K562 (cell line): ENCODE data around the gene KLRK1. TPM values are rescaled to one million over a fixed set of nuclear protein-coding genes. Genes with fewer than 3 reads are reported as not detected.

ENCODE experiments used
- ATF1 ChIP-seq, 2 experiments: fragments of 450-650 bp in 1 of 2; IDR thresholded peaks; 2 replicates each; pipeline ENCODE4 v1.6.1; 2016; ENCODE audit warnings: missing compliant biosample characterization in 1 of 2, missing genetic modification characterization in 1 of 2
- DIDO1 ChIP-seq: fragments of 450-650 bp; IDR thresholded peaks from 2 replicates; pipeline ENCODE4 v1.6.1; 2016; ENCODE audit warnings: low read depth, missing biosample characterization, missing genetic modification characterization
- DNMT1 ChIP-seq: fragments of 450-650 bp; IDR thresholded peaks from 2 replicates; pipeline ENCODE4 v1.6.1; 2016; ENCODE audit warnings: antibody characterized with exemption, mild to moderate bottlenecking
- EGR1 ChIP-seq: fragments of 450-650 bp; conservative IDR thresholded peaks from 2 replicates; pipeline ENCODE4 v1.6.1; 2017; ENCODE audit warnings: mild to moderate bottlenecking
- ELF2 ChIP-seq: fragments of 250-450 bp; sonication (Bioruptor Pico); IDR thresholded peaks from 2 replicates; pipeline ENCODE4 v1.5.0; 2021; ENCODE audit warnings: mild to moderate bottlenecking
- EZH2 ChIP-seq: IDR thresholded peaks from 2 replicates; pipeline ENCODE4 v1.6.1; 2012; ENCODE audit warnings: low read depth, mild to moderate bottlenecking, inconsistent platforms, low read length, borderline replicate concordance
- FUS ChIP-seq: fragments of 200-400 bp; formaldehyde crosslinking; optimal IDR thresholded peaks from 2 replicates; pipeline ENCODE3; 2017; ENCODE audit warnings: low read depth, low read length
- GABPB1 ChIP-seq: sonication (generic); formaldehyde crosslinking; IDR thresholded peaks from 2 replicates; pipeline ENCODE4 v1.8.0; 2022; ENCODE audit warnings: mild to moderate bottlenecking, missing genetic modification reagents
- HDAC8 ChIP-seq: fragments of 450-650 bp; IDR thresholded peaks from 2 replicates; pipeline ENCODE4 v1.6.1; 2016; ENCODE audit warnings: mild to moderate bottlenecking, missing genetic modification characterization, moderate library complexity, missing compliant biosample characterization
- NR4A1 ChIP-seq, 2 experiments: fragments of 250-450 bp in 1 of 2; fragments of 450-650 bp in 1 of 2; sonication (Bioruptor Pico) in 1 of 2; IDR thresholded peaks; 2 replicates each; pipeline versions ENCODE4 v1.4.0 to v1.6.1; 2016 to 2020; ENCODE audit warnings: mild to moderate bottlenecking in 2 of 2, missing compliant biosample characterization in 1 of 2, missing genetic modification characterization in 1 of 2, moderate library complexity in 1 of 2
- PCBP1 ChIP-seq: fragments of 200-400 bp; formaldehyde crosslinking; IDR thresholded peaks from 2 replicates; pipeline ENCODE4 v1.6.1; 2018; ENCODE audit warnings: mild to moderate bottlenecking, low read depth, low read length; ENCODE audit not compliant: poor library complexity, severe bottlenecking
- POU5F1 ChIP-seq: fragments of 150-350 bp; IDR thresholded peaks from 2 replicates; pipeline ENCODE4 v1.6.1; 2014; ENCODE audit warnings: borderline replicate concordance, low read length, low read depth, mild to moderate bottlenecking; ENCODE audit not compliant: partially characterized antibody
- PREB ChIP-seq: sonication (generic); formaldehyde crosslinking; IDR thresholded peaks from 2 replicates; pipeline ENCODE4 v1.8.1; 2023; ENCODE audit warnings: mild to moderate bottlenecking, missing genetic modification reagents
- SNIP1 ChIP-seq: fragments of 450-650 bp; IDR thresholded peaks from 2 replicates; pipeline ENCODE4 v1.7.1; 2017; ENCODE audit warnings: low read depth, mild to moderate bottlenecking
- TBL1XR1 ChIP-seq, 2 experiments: IDR thresholded peaks; 2 replicates each; pipeline ENCODE4 v1.6.1; 2012; ENCODE audit warnings: improper control_type of control experiment in 2 of 2, low read length in 2 of 2, mild to moderate bottlenecking in 1 of 2
- USF2 ChIP-seq: sonication (generic); formaldehyde crosslinking; IDR thresholded peaks from 2 replicates; pipeline ENCODE4 v1.5.0; 2020; ENCODE audit warnings: missing genetic modification reagents
- ZBTB11 ChIP-seq, 3 experiments: fragments of 200-800 bp in 1 of 3; fragments of 250-450 bp in 1 of 3; fragments of 450-650 bp in 1 of 3; sonication (Bioruptor Pico) in 1 of 3; sonication (Bioruptor generic) in 1 of 3; formaldehyde crosslinking in 1 of 3; IDR thresholded peaks; 2 replicates each; pipeline versions ENCODE4 v1.6.1 to v1.8.0; 2016 to 2022; ENCODE audit warnings: mild to moderate bottlenecking in 2 of 3, missing genetic modification characterization in 2 of 3, missing compliant biosample characterization in 1 of 3, moderate library complexity in 1 of 3
- ZC3H8 ChIP-seq: fragments of 450-650 bp; IDR thresholded peaks from 2 replicates; pipeline ENCODE4 v1.6.1; 2017
- ZNF398 ChIP-seq: fragments of 250-450 bp; sonication (Bioruptor Pico); IDR thresholded peaks from 2 replicates; pipeline ENCODE4 v1.8.0; 2021; ENCODE audit warnings: moderate library complexity, mild to moderate bottlenecking, inconsistent platforms
- ZNF695 ChIP-seq: fragments of 450-650 bp; formaldehyde crosslinking; IDR thresholded peaks from 2 replicates; pipeline ENCODE4 v1.4.0; 2020; ENCODE audit warnings: mild to moderate bottlenecking, moderate library complexity
- polyA plus RNA-seq, 8 experiments: library from polyadenylated mRNA; depleted of rRNA in 4 of 8; stranded (reverse) in 5 of 8; unstranded in 3 of 8; fragments of >200 nt; fragmentation: Nextera tagmentation in 2 of 8; fragmentation: Illumina TruSeq in 1 of 8; extraction: Ambion mirVana in 2 of 8; extraction: Trizol in 1 of 8; gene quantifications; 2 replicates each; pipeline versions ENCODE4 v1.2.1 to v1.2.3, GENCODE V29; 2011 to 2014; ENCODE audit warnings: inconsistent platforms in 1 of 8, missing spikeins in 1 of 8
- total RNA-seq, 7 experiments: library from RNA; depleted of rRNA in 6 of 7; stranded (reverse); fragments of >200 nt in 6 of 7; fragmentation: Illumina TruSeq in 2 of 7; extraction: Trizol in 2 of 7; gene quantifications; 2 replicates each; pipeline versions ENCODE4 v1.2.1 to v1.2.3, GENCODE V29; 2011 to 2021; ENCODE audit warnings: low replicate concordance in 1 of 7

Gene KLRK1
- total and polyA plus RNA-seq, 9 of the 15 experiments (the other 6 are each of a cell fraction or from before 2014, with no cell fraction given), result 0.03 to 0.09 (median 0.06) TPM; not detected in 3

- TF ChIP-seq ELF2 (CRISPR knock-in tag), result no peak
- no peak for TF ChIP-seq DIDO1 (tag)
- no peak for TF ChIP-seq ZC3H8
- TF ChIP-seq GABPB1, result no peak
- TF ChIP-seq ZNF398 (CRISPR knock-in tag), result no peak
- TF ChIP-seq ATF1 (CRISPR knock-in tag; IDR thresholded peaks at IDR 0.05), result no peak
- TF ChIP-seq ATF1 (tag; IDR thresholded peaks at IDR 0.05), result peak; percentile 45; the same call in 1 of the 2 replicates
- no peak for TF ChIP-seq USF2 (CRISPR knock-in tag)
- TF ChIP-seq HDAC8, result no peak
- no peak for TF ChIP-seq ZNF695 (CRISPR knock-in tag)
- no peak for TF ChIP-seq ZBTB11 (CRISPR knock-in tag; IDR thresholded peaks at IDR 0.05)
- no peak for TF ChIP-seq PREB (CRISPR knock-in tag)
- TF ChIP-seq POU5F1, result no peak
- no peak for TF ChIP-seq SNIP1
- TF ChIP-seq DNMT1, result no peak
- no peak for TF ChIP-seq TBL1XR1 (IDR thresholded peaks at IDR 0.05; ENCODE audit: low read length in 2 of 2)
- TF ChIP-seq EZH2, result no peak
- TF ChIP-seq NR4A1 (CRISPR knock-in tag; IDR thresholded peaks at IDR 0.05), result no peak
- TF ChIP-seq NR4A1 (tag; IDR thresholded peaks at IDR 0.05), result no peak
- TF ChIP-seq EGR1, result no peak
- no peak for TF ChIP-seq FUS
- no peak for TF ChIP-seq PCBP1
Observed at GRCh38 chr12:10363914-10364814, 25.7 kb downstream of the KLRK1 start (continued).
